Right cardiac atrium (tissue), 5 donors: ENCODE measurements around the gene STUM. TPM values are rescaled to one million over a fixed set of nuclear protein-coding genes. Genes with fewer than 3 reads are reported as not detected.

ENCODE experiments used
- ATAC-seq, 2 donors: fragments of 200-7000 bp; cut with Tn5 transposase; one replicate each; pipeline versions ENCODE4 v1.8.0 to v1.9.1; 2020; ENCODE audit warnings: moderate library complexity in 2 of 2, mild to moderate bottlenecking in 1 of 2
- DNase-seq, 3 donors: peaks; one replicate each; pipeline ENCODE4 v3.0.0-alpha.2; 2020
- H3K27ac ChIP-seq: one replicate; pipeline ENCODE4 v1.5.1; 2013; ENCODE audit warnings: mild to moderate bottlenecking, low read length, control low read depth, moderate library complexity
- H3K27me3 ChIP-seq: one replicate; pipeline ENCODE4 v1.6.1; 2013; ENCODE audit not compliant: control insufficient read depth, insufficient read depth
- H3K4me1 ChIP-seq: one replicate; pipeline ENCODE4 v1.6.1; 2013; ENCODE audit warnings: low read length; ENCODE audit not compliant: control insufficient read depth, insufficient read depth
- H3K4me3 ChIP-seq: one replicate; pipeline ENCODE4 v1.5.1; 2013; ENCODE audit warnings: low read length, control low read depth
- H3K9me3 ChIP-seq: one replicate; pipeline ENCODE4 v1.6.1; 2013; ENCODE audit warnings: low read length; ENCODE audit not compliant: control insufficient read depth
- WGBS: extraction: QIAGEN DNeasy Blood & Tissue Kit; methylation state at CpG from one replicate; pipeline ENCODE4 v1.1.7; 2013; 5-methylcytosine and 5-hydroxymethylcytosine counted together
- intact Hi-C, 4 donors: fragments of 100-400 bp; cut with DNase I; formaldehyde crosslinking; loops; one replicate each; pipeline versions ENCODE4 v1.11.0 to v1.14.0; 2022 to 2023
- polyA plus RNA-seq: library from polyadenylated mRNA; stranded (reverse); fragments of 200-250 nt; gene quantifications from one replicate; pipeline ENCODE4 v1.2.3, GENCODE V29; 2013
- total RNA-seq, 4 donors: library from RNA; stranded (reverse); fragmentation: NEBNext Ultra II Directional; extraction: Animal tissue kit (Norgen Biotek cat#: 25700); gene quantifications; one replicate each; pipeline ENCODE4 v1.2.1, GENCODE V29; 2021
- donor health status: healthy with polysubstance abuse.
- donor health status: DM: no; HTN: yes; CAD: no.
- donor health status: DM: no; HTN: no; CAD: no.
- donor health status: DM: no; HTN: yes; CAD: no; lungs with severe emphysema.
- donor health status: DM: yes; HTN: yes; CAD: no.

STUM gene
- total and polyA plus RNA-seq, 5 donors = 0.47 to 1.2 (median 0.71) TPM

DNA sequence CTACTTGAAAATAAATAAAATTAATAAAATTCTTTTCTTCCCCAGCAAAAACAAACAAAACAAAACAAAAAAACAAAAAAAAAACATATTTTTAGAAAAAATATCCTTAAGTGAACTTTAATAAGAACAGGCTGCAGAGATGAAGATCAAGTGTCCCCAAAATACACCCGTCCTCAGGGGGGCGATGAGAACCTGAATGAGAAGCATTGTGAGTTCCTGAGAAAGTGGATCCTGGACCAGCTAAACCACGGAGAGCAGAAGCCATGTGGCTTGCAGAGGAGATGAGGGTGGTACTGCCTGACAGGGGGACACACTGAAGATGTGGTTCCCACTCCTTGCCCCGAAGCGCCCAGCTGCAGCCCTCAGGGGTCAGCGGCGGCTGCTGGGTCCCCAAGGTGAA is 101.2 kb downstream of the STUM start:
- intact Hi-C loops = loop anchor here in 2 of 4 donors (2.0 to 5.0 kb wide), 2 partner anchors 89 to 168 kb away; partner anchors contain the start of gene ITPKB (in 1 of the 2)
- Histone ChIP-seq H3K27ac (peak overlapping the region; percentile 29), H3K27me3 (no peaks in the 10 kb centered on the region), H3K9me3 (no peaks in the 10 kb centered on the region), H3K4me3 (no peak overlapping the region), H3K4me1 (peaks cover 22% of the 10 kb centered on the region)
- WGBS = 75% methylated on average over 7 of the region's 7 CpGs
- DNase-seq (peak; percentile 22 to 68 (median 33)), ATAC-seq (peak in 1 of 2 donors; percentile 18)

DNA sequence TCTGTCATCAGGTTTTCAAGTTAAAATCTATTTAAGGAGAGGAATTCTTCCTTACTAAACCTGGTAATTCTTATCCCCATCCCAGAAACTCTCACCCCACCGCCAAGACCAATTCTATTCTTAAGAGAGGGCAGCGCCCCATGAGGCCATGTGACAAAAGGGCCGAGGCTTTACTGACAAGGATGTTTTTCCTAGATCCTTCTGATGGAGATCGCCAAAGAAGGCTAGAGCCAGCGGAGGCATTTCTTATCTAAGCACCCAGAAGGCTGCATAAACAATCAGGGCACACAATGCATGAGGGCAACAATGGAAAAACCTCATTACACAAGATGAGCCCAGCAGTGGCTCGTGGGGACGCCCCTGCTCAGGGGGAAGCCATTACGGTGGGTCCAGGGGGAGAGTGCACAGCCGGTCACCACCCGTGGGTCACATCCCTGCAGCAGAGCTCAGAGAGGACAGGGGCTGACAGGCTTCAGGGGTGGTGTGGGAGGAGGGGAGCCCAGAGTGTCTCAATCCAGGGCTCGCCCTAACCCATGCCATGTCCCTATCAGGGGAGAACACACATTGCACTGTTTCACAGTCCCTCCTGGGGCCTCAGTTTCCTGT is 101.8 kb downstream of the STUM start:
- intact Hi-C loops = loop anchor here in 2 of 4 donors (2.0 to 5.0 kb wide), 2 partner anchors 88 to 167 kb away; partner anchors contain the start of gene ITPKB (in 1 of the 2)
- peaks cover 23% of the 10 kb centered on the region for H3K4me1 ChIP-seq
- 64% methylated on average over 11 of the region's 11 CpGs for WGBS
- DNase-seq (peak; percentile 28 to 62 (median 48)), ATAC-seq (peak; percentile 20 to 69)
- H3K27me3 ChIP-seq = no peaks in the 10 kb centered on the region
- no peak overlapping the region for H3K4me3 ChIP-seq
- H3K9me3 ChIP-seq = no peaks in the 10 kb centered on the region
- peak overlapping the region; percentile 2 for H3K27ac ChIP-seq

DNA sequence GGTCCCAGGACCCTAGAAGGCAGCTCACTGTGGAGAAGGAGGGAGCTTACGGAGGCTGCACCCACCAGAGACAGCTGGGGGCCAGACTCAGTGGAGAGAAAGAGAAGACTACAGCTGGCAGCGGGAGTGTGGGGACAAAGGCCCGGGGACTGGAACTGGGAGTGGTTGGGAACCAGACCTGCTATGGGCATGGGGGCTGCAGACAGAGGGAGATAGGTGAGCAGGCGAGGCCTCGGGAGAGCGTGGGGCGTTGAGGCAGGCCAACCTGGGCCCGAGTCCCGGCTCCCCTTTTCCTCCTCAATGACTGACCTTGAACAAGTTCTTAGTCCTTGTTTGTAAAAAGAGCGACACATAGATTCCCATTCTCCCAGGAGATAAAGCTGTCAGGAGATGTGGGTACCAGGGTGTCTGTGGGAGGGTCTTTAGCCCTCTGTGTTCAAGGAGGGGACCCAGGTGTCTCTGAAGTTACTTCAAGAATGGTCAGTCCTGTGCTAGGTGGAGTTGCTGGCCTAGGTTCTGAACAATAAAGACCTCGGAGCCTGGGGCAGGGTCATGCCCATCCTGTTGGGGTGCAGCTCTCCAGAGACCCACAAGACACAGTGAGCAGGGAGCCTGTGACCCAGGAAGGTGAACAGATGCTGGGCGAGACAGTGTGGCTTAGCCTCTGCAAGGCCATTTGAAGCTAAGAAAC is 102.6 kb downstream of the STUM start:
- peak in 2 of 3 donors; percentile 11 to 23 for DNase-seq
- Histone ChIP-seq H3K9me3 (no peaks in the 10 kb centered on the region), H3K27me3 (no peaks in the 10 kb centered on the region), H3K4me3 (no peak overlapping the region), H3K27ac (peak overlapping the region; percentile 13), H3K4me1 (peaks cover 21% of the 10 kb centered on the region)
- WGBS = 91% methylated on average over 12 of the region's 12 CpGs
- ATAC-seq = no peak
- intact Hi-C loops = loop anchor here in 2 of 4 donors (2.0 to 5.0 kb wide), 2 partner anchors 88 to 166 kb away; partner anchors contain the start of gene ITPKB (in 1 of the 2)

DNA sequence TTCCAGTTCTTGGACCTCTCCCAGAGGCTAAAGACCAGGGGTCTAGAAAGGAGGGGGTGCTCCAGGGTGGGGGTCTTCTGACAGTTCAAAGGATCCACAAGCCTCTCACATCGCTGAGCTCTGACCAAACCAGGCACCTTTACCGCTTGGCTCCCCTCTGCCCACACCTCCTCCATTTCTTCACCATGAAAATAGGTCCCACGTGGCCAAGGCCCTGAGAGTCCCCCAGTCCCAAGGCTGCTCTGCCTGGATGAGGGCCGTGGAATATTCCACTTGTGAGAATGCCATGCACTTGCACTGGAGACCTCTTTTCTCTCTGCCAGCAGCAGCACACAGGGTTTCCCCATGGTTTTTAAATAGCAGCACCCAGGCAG is 103.2 kb downstream of the STUM start:
- 75% methylated on average over 4 of the region's 4 CpGs for WGBS
- no peak overlapping the region for H3K4me3 ChIP-seq
- ATAC-seq (no peak), DNase-seq (peak in 1 of 3 donors; percentile 4)
- H3K4me1 ChIP-seq = peaks cover 26% of the 10 kb centered on the region
- H3K27me3 ChIP-seq = no peaks in the 10 kb centered on the region
- H3K27ac ChIP-seq = no peak overlapping the region
- H3K9me3 ChIP-seq = no peaks in the 10 kb centered on the region
- intact Hi-C loops = loop anchor here in 2 of 4 donors (2.0 to 5.0 kb wide), 2 partner anchors 87 to 166 kb away; partner anchors contain the start of gene ITPKB (in 1 of the 2)

DNA sequence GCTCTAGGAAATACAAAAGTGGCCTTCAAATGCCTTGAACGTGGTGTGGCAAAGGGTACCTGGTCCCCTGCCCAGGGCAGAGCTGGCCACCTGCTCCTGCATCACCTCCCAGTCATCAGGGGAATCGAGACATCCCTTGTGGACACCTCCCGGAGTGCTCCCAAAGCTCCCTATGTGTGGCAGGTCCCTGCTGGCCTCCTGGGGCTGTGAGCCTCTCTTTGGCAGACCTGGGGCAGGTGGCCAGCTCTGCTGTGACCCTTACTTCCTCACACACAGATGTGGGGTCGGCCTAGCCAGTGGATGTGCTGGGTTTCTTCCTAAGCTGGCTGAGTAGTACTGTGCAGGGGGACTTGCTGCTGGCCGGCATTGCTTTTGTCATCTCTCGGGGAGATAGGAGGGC is 104.0 kb downstream of the STUM start:
- ATAC-seq = no peak
- peaks cover 29% of the 10 kb centered on the region for H3K4me1 ChIP-seq
- intact Hi-C loops = loop anchor here in 1 of 4 donors (5.0 kb wide), 1 partner anchor 165 kb away; no protein-coding TSS in a partner anchor

DNA sequence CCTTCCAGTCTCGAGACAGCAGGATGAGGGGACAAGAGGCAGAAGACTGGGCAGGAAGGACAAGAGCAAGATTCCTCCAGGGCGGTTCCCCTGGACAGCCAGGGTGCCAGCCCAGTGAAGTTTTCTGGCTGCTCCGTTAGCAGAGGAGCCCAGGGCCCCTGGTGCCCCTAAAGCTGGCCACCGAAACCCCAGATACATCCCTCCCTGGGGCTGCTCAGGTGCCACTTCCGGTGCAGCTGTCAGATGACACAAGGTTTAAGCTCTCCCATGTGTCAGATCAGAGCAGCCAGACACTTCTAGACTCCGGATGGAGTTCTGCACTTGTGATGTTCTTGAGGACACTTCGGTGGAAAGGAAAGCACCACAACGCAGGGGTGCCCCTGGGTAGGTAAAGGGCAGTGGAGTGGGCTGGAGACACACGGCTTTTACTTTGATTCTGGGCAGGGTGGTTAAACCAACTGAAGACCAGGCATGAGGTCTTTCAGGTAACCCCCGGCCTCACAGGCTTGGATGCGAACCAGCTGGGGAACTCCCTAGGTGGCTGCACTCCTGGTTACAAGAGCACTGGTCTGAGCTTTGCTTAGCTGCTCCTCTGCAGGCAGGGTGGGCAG is 104.9 kb downstream of the STUM start:
- Histone ChIP-seq H3K27me3 (no peaks in the 10 kb centered on the region), H3K27ac (peak overlapping the region; percentile 36), H3K9me3 (no peaks in the 10 kb centered on the region), H3K4me1 (peaks cover 29% of the 10 kb centered on the region), H3K4me3 (no peak overlapping the region)
- no peak for ATAC-seq
- intact Hi-C loops = loop anchor here in 1 of 4 donors (5.0 kb wide), 1 partner anchor 164 kb away; no protein-coding TSS in a partner anchor
- peak in 2 of 3 donors; percentile 2 to 30 for DNase-seq
- WGBS = 84% methylated on average over 11 of the region's 11 CpGs

More for the DNA sequence above, 104.0 kb downstream of the STUM start:
- Histone ChIP-seq H3K27ac (no peak overlapping the region), H3K9me3 (no peaks in the 10 kb centered on the region), H3K4me3 (no peak overlapping the region), H3K27me3 (no peaks in the 10 kb centered on the region)
- peak in 2 of 3 donors; percentile 5 to 30 for DNase-seq
- 91% methylated on average over 6 of the region's 6 CpGs for WGBS

DNA sequence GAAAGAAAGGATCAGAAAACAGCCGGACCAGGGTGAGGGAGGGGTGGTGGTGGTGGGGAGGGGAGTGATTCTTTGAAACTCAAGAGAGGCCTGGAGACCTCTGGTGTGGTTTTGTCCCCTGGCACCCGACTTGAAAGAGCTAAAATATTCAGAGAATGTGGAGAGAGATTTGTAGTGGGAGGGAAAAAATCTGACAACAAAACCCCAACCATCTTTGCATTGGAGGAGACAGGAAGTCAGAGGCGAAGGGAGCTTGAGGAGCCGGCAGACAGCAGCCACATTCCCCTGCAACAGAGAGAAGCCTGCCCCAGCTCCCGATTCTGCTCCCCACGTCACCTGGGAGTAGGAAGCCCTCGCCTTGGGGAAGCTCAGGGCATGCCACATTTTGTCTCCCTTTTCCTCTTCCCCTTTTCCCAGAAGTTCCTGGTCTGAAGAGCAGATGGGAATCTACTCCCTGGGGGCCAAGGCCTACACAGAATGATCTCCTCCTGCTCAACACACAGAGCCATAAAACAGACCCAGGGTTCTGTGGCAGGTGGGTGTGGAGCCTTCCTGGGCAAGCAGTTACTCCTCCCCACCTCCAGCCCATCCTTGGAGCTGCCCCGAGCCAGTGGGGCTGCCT is 105.6 kb downstream of the STUM start:
- 42% methylated on average over 8 of the region's 8 CpGs for WGBS
- DNase-seq = peak in 2 of 3 donors; percentile 10 to 37
- H3K27ac ChIP-seq = peak overlapping the region; percentile 55

DNA sequence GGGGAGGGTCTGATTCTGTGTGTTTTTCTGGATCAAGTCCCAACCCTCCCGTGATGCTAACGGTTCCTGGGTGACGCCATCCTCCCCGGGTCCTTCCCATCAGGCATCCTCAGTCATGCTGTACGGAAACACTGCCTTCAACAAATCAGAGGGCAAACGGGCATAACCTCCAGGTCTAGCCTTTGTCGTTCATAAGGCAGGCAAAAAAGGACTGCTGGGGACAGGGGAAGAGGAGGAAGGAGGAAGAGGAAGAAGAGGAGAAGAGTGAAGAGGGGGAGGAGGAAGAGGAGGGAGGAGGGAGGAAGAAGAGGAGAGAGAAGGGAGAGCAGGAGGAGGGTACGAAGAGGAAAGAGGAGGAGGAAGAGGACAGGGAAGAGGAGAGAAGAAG is 106.1 kb downstream of the STUM start:
- 60% methylated on average over 8 of the region's 8 CpGs for WGBS

More for the DNA sequence above, 105.6 kb downstream of the STUM start:
- no peaks in the 10 kb centered on the region for H3K27me3 ChIP-seq
- no peak overlapping the region for H3K4me3 ChIP-seq
- ATAC-seq = no peak
- intact Hi-C loops = loop anchor here in 1 of 4 donors (5.0 kb wide), 1 partner anchor 163 kb away; no protein-coding TSS in a partner anchor
- peaks cover 37% of the 10 kb centered on the region for H3K4me1 ChIP-seq
- H3K9me3 ChIP-seq = no peaks in the 10 kb centered on the region

DNA sequence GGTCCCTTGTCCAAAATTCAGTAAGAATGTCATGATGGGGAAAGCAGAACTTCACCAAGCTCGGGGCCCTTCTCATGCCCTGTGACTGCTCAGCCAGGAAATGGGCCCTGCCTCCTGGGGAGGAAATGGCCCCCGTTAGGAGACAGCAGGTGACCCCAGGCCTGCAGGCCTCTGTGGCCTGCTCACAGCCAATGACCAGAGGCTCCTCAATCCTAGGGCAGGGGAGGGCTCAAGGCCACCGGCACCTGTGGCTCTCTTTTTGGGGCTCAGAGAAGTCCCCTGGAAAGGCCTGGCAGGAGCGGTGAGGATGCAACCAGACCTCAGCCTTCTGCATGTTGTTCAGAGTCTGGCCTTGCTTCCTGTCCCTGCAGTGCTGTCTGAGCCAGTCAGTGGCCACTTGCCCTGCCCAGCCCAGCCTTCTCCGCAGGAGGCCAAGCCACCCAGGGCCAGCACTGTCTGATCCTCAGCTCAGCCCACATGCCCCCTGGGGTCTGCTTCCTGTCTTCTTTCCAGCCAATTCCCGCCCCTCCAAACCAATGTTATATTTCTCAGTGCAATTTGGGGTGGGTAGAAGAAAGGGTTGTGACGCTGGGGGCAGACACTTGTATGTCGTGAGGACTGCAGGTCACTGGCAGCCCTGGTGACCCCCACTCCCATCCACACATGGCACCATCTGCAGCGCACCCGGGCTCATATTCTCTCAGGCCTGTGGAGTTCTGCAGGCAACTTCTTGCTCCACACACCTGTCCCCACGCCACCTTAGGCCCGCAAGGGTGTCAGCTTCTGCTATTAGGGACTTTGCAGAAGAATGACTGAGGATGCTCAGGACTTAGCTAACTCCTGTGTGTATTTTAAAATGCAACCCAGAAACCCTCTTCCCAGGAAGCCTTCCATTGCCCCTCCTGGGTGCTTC is 106.9 kb downstream of the STUM start:
- Histone ChIP-seq H3K9me3 (no peaks in the 10 kb centered on the region), H3K4me1 (peaks cover 46% of the 10 kb centered on the region), H3K27me3 (no peaks in the 10 kb centered on the region), H3K27ac (no peak overlapping the region), H3K4me3 (no peak overlapping the region)
- no peak for ATAC-seq
- intact Hi-C loops = no loop called here
- 79% methylated on average over 12 of the region's 12 CpGs for WGBS
- peak in 2 of 3 donors; percentile 19 to 49 for DNase-seq

More for the DNA sequence above, 106.1 kb downstream of the STUM start:
- H3K4me1 ChIP-seq = peaks cover 39% of the 10 kb centered on the region
- H3K4me3 ChIP-seq = no peak overlapping the region
- no peak for ATAC-seq
- H3K9me3 ChIP-seq = no peaks in the 10 kb centered on the region
- intact Hi-C loops = loop anchor here in 1 of 4 donors (5.0 kb wide), 1 partner anchor 163 kb away; no protein-coding TSS in a partner anchor
- H3K27me3 ChIP-seq = no peaks in the 10 kb centered on the region
- H3K27ac ChIP-seq = peak overlapping the region; percentile 55
- no peak for DNase-seq
